GM12878 (cell line): ENCODE measurements around the gene FZR1. TPM values are rescaled to one million over a fixed set of nuclear protein-coding genes. Genes with fewer than 3 reads are reported as not detected.
A peak's percentile ranks its signal among the peaks of the same experiment; 100 is the strongest.

Experiments used
- ATAC-seq: fragments of 200-7000 bp; cut with Tn5 transposase; 3 replicates; pipeline ENCODE4 v1.9.1; 2020; ENCODE audit warnings: mild to moderate bottlenecking, moderate library complexity
- BruUV-seq: library from RNA; stranded (reverse); fragments of 400-500 nt; replicated peaks from 2 replicates; lab custom pipeline; 2021; lab: Mats Ljungman, UMichigan
- CTCF ChIA-PET: fragments of 300-600 bp; sonication (Branson Sonifier 250); formaldehyde crosslinking; extraction: SDS; loops from one replicate; lab custom pipeline; 2021; ENCODE audit warnings: inconsistent platforms; lab: Yijun Ruan, JAX
- POLR2A ChIA-PET: fragments of 350-600 bp; formaldehyde crosslinking; extraction: SDS; loops from one replicate; lab custom pipeline; 2021; ENCODE audit warnings: inconsistent platforms; lab: Charles Lee
- RAD21 ChIA-PET: fragments of 300-600 bp; sonication (Branson Sonifier 250); formaldehyde crosslinking; loops from one replicate; lab custom pipeline; 2023; ENCODE audit warnings: antibody characterized with exemption; ENCODE audit not compliant: unreplicated experiment; lab: Charles Lee
- SMC1A ChIA-PET: fragments of 300-600 bp; sonication (Branson Sonifier 250); formaldehyde crosslinking; loops from one replicate; lab custom pipeline; 2023; ENCODE audit not compliant: unreplicated experiment, uncharacterized antibody; lab: Charles Lee
- DNase-seq: peaks from one replicate; pipeline ENCODE4 v3.0.0-alpha.2; 2011; ENCODE audit warnings: low read depth, low spot score
- FAIRE-seq: peaks from 3 replicates; lab custom pipeline; 2011; peaks lifted over from hg19 to GRCh38; lab: Jason Lieb, UNC
- H2AFZ ChIP-seq: 2 replicates; pipeline ENCODE4 v1.6.0; 2011; ENCODE audit warnings: low read depth, low read length, control low read depth; ENCODE audit not compliant: control insufficient read depth
- H3K27ac ChIP-seq: 2 replicates; pipeline ENCODE4 v1.5.1; 2011; ENCODE audit warnings: control low read depth; ENCODE audit not compliant: control insufficient read depth, insufficient read depth
- H3K27me3 ChIP-seq, 2 experiments: replicated peaks in 1 of 2; 2 replicates each; pipeline versions ENCODE4 v1.6.0 to v1.6.1; 2011; ENCODE audit warnings: low read length in 1 of 2; ENCODE audit not compliant: control insufficient read depth in 2 of 2, insufficient read depth in 2 of 2
- H3K36me3 ChIP-seq, 2 experiments: 2 replicates each; pipeline ENCODE4 v1.5.1; 2011; ENCODE audit warnings: low read length in 1 of 2; ENCODE audit not compliant: control insufficient read depth in 2 of 2, insufficient read depth in 2 of 2
- H3K4me1 ChIP-seq: 2 replicates; pipeline ENCODE4 v1.6.1; 2011; ENCODE audit warnings: mild to moderate bottlenecking, low read length, moderate library complexity, mixed read lengths; ENCODE audit not compliant: control insufficient read depth, insufficient read depth
- H3K4me2 ChIP-seq: 2 replicates; pipeline ENCODE4 v1.6.0; 2011; ENCODE audit warnings: control low read depth; ENCODE audit not compliant: control insufficient read depth, insufficient read depth
- H3K4me3 ChIP-seq: fragments of 200-600 bp; sonication (generic); 2 replicates; pipeline ENCODE4 v1.5.1; 2016
- H3K79me2 ChIP-seq: 2 replicates; pipeline ENCODE4 v1.6.0; 2011; ENCODE audit warnings: low read length; ENCODE audit not compliant: control insufficient read depth, insufficient read depth
- H3K9ac ChIP-seq: 2 replicates; pipeline ENCODE4 v1.8.0; 2011; ENCODE audit warnings: low read length, control low read depth, mixed read lengths; ENCODE audit not compliant: control insufficient read depth, insufficient read depth
- H3K9me3 ChIP-seq: replicated peaks from 3 replicates; pipeline ENCODE4 v1.5.1; 2011; ENCODE audit warnings: mild to moderate bottlenecking, low read length; ENCODE audit not compliant: control insufficient read depth, insufficient read depth
- H4K20me1 ChIP-seq: 2 replicates; pipeline ENCODE4 v1.6.0; 2011; ENCODE audit not compliant: control insufficient read depth, insufficient read depth
- BACH1 ChIP-seq: fragments of 450-650 bp; IDR thresholded peaks from 2 replicates; pipeline ENCODE4 v1.6.1; 2017; ENCODE audit warnings: mild to moderate bottlenecking, borderline replicate concordance
- EGR1 ChIP-seq, 2 experiments: IDR thresholded peaks; 1 replicate in 1 of 2; 2 replicates in 1 of 2; pipeline ENCODE4 v1.6.1; 2011 to 2012; ENCODE audit warnings: low read depth in 2 of 2, low read length in 2 of 2, borderline replicate concordance in 1 of 2, mild to moderate bottlenecking in 1 of 2, moderate library complexity in 1 of 2
- HDAC2 ChIP-seq: fragments of 200-600 bp; sonication (generic); IDR thresholded peaks from 2 replicates; pipeline ENCODE4 v1.6.1; 2017
- PAX5 ChIP-seq: IDR thresholded peaks from 2 replicates; pipeline ENCODE4 v1.6.1; 2011; ENCODE audit warnings: low read depth, low read length, borderline replicate concordance
- POLR2A ChIP-seq: IDR thresholded peaks from 2 replicates; pipeline ENCODE4 v1.6.1; 2011; ENCODE audit warnings: low read depth, mild to moderate bottlenecking, low read length
- POLR2AphosphoS2 ChIP-seq: IDR thresholded peaks from 2 replicates; pipeline ENCODE4 v1.6.1; 2011; ENCODE audit warnings: low read depth, mild to moderate bottlenecking, low read length, improper control_type of control experiment, moderate library complexity
- RAD51 ChIP-seq: fragments of 450-650 bp; IDR thresholded peaks from 2 replicates; pipeline ENCODE4 v1.6.1; 2016; ENCODE audit warnings: moderate library complexity, mild to moderate bottlenecking, inconsistent platforms
- RB1 ChIP-seq: fragments of 450-650 bp; formaldehyde crosslinking; IDR thresholded peaks from 2 replicates; pipeline ENCODE4 v1.6.1; 2017; ENCODE audit warnings: mild to moderate bottlenecking, borderline replicate concordance
- RCOR1 ChIP-seq: conservative IDR thresholded peaks from 2 replicates; pipeline ENCODE4 v1.6.1; 2012; ENCODE audit warnings: low read depth, low read length, improper control_type of control experiment
- SKIL ChIP-seq: fragments of 450-650 bp; IDR thresholded peaks from 2 replicates; pipeline ENCODE4 v1.6.1; 2017; ENCODE audit warnings: mild to moderate bottlenecking, low read depth, inconsistent platforms; ENCODE audit not compliant: poor library complexity, severe bottlenecking
- WRNIP1 ChIP-seq: IDR thresholded peaks from 2 replicates; pipeline ENCODE4 v1.6.1; 2011; ENCODE audit warnings: low read depth, low read length, improper control_type of control experiment, borderline replicate concordance
- ZBED1 ChIP-seq: IDR thresholded peaks from 2 replicates; pipeline ENCODE4 v1.6.1; 2016; ENCODE audit warnings: borderline replicate concordance
- WGBS: methylation state at CpG from one replicate; pipeline ENCODE4 v1.1.6; 2016; ENCODE audit warnings: low lambda C conversion rate; ENCODE audit not compliant: insufficient replicate concordance, insufficient coverage; ENCODE audit errors: missing lambda C conversion rate; 5-methylcytosine and 5-hydroxymethylcytosine counted together
- in situ Hi-C: fragments of 300-500 bp; cut with MboI; formaldehyde crosslinking; loops from 9 replicates; pipeline ENCODE4 v1.14.3; 2018; ENCODE audit warnings: mixed read lengths
- intact Hi-C: fragments of 100-400 bp; cut with micrococcal nuclease; formaldehyde crosslinking; loops from one replicate; pipeline ENCODE4 v1.14.2; 2022; ENCODE audit not compliant: unreplicated experiment
- polyA plus RNA-seq, 11 experiments: library from polyadenylated mRNA; depleted of rRNA in 4 of 11; unstranded in 6 of 11; stranded (reverse) in 5 of 11; fragments of >200 nt; fragmentation: Nextera tagmentation in 4 of 11; fragmentation: Illumina TruSeq in 1 of 11; extraction: Ambion mirVana in 4 of 11; extraction: Trizol in 1 of 11; gene quantifications; 1 replicate in 1 of 11; 2 replicates in 10 of 11; pipeline versions ENCODE4 v1.2.1 to v1.2.3, GENCODE V29; 2011 to 2016; ENCODE audit warnings: inconsistent platforms in 2 of 11, missing spikeins in 2 of 11, low read depth in 1 of 11
- total RNA-seq, 4 experiments: library from RNA; depleted of rRNA in 3 of 4; stranded (reverse); fragments of >200 nt in 3 of 4; fragmentation: Illumina TruSeq in 1 of 4; extraction: Trizol in 1 of 4; gene quantifications; 2 replicates each; pipeline versions ENCODE4 v1.2.1 to v1.2.3, GENCODE V29; 2013 to 2021
- TF ChIP-seq, protein P1 (sequence below): fragments of 450-650 bp; IDR thresholded peaks from 2 replicates; pipeline ENCODE4 v1.6.1; 2018; ENCODE audit warnings: borderline replicate concordance, mild to moderate bottlenecking; ENCODE audit not compliant: partially characterized antibody

The FZR1 gene
- total and polyA plus RNA-seq, 10 of the 15 experiments (the other 5 are each of a cell fraction or from before 2014, with no cell fraction given) = 0.11 to 44.2 (median 29.3) TPM

GRCh38 chr19:3578390-3578789 lies 72.3 kb downstream of the FZR1 start:
- H3K36me3 ChIP-seq = no peaks in the 10 kb centered on the region; a peak in 2 of 4 replicates
- in situ Hi-C loops = no loop called here
- TF ChIP-seq POLR2A (no peak), EGR1 (IDR thresholded peaks at IDR 0.05; ENCODE audit: borderline replicate concordance in 1 of 2, low read depth in 2 of 2, low read length in 2 of 2) (no peak), PAX5 (no peak), POLR2AphosphoS2 (no peak), RB1 (no peak)
- no peaks in the 10 kb centered on the region for H3K4me1 ChIP-seq
- no peak overlapping the region for H2AFZ ChIP-seq
- 72% methylated on average over 17 of the region's 17 CpGs for WGBS
- ChIA-PET POLR2A (no interaction called here), SMC1A (no interaction called here), RAD21 (no interaction called here), CTCF (interaction anchor here (0.6 kb wide), 1 partner anchor 115 kb away, joined by 3 read pairs; no protein-coding TSS in a partner anchor)
- ATAC-seq (no peak), DNase-seq (no peak), FAIRE-seq (no peak)
- H4K20me1 ChIP-seq = no peaks in the 10 kb centered on the region
- no peaks in the 10 kb centered on the region; the same call in 1 of the 2 replicates for H3K79me2 ChIP-seq
- TSS peak; percentile 75 for BruUV-seq
- no peaks in the 10 kb centered on the region for H3K9me3 ChIP-seq
- H3K4me2 ChIP-seq = no peak overlapping the region
- no peak overlapping the region for H3K4me3 ChIP-seq
- H3K27me3 ChIP-seq = no peaks in the 10 kb centered on the region
- H3K9ac ChIP-seq = no peak overlapping the region
- intact Hi-C loops = no loop called here
- no peak overlapping the region for H3K27ac ChIP-seq

GRCh38 chr19:3580156-3580934 lies 74.2 kb downstream of the FZR1 start:
- no TSS peak for BruUV-seq
- no peak for ATAC-seq
- Histone ChIP-seq H3K27ac (no peak overlapping the region), H3K4me1 (no peaks in the 10 kb centered on the region), H3K9ac (no peak overlapping the region), H3K9me3 (no peaks in the 10 kb centered on the region), H4K20me1 (no peaks in the 10 kb centered on the region), H3K36me3 (no peaks in the 10 kb centered on the region; a peak in 1 of 4 replicates), H2AFZ (no peak overlapping the region), H3K4me3 (no peak overlapping the region), H3K4me2 (no peak overlapping the region), H3K27me3 (peaks cover 0 to 2% of the 10 kb centered on the region in 2 experiments; a peak in 1 of 4 replicates), H3K79me2 (no peaks in the 10 kb centered on the region)
- intact Hi-C loops (no loop called here), in situ Hi-C loops (no loop called here)
- POLR2A ChIA-PET = no interaction called here
- CTCF ChIA-PET = interaction anchor here (0.6 to 1.4 kb wide), 3 partner anchors 10 to 608 kb away, joined by 3 to 7 read pairs (median 4); no protein-coding TSS in a partner anchor
- SMC1A ChIA-PET = no interaction called here
- FAIRE-seq = no peak
- RAD21 ChIA-PET = no interaction called here
- WGBS = 46% methylated on average over 11 of the region's 11 CpGs
- DNase-seq = no peak
- TF ChIP-seq RCOR1 (no peak), RAD51 (no peak), BACH1 (no peak), WRNIP1 (no peak), HDAC2 (no peak), SKIL (no peak), ZBED1 (no peak)
- TF ChIP-seq, protein P1, sequence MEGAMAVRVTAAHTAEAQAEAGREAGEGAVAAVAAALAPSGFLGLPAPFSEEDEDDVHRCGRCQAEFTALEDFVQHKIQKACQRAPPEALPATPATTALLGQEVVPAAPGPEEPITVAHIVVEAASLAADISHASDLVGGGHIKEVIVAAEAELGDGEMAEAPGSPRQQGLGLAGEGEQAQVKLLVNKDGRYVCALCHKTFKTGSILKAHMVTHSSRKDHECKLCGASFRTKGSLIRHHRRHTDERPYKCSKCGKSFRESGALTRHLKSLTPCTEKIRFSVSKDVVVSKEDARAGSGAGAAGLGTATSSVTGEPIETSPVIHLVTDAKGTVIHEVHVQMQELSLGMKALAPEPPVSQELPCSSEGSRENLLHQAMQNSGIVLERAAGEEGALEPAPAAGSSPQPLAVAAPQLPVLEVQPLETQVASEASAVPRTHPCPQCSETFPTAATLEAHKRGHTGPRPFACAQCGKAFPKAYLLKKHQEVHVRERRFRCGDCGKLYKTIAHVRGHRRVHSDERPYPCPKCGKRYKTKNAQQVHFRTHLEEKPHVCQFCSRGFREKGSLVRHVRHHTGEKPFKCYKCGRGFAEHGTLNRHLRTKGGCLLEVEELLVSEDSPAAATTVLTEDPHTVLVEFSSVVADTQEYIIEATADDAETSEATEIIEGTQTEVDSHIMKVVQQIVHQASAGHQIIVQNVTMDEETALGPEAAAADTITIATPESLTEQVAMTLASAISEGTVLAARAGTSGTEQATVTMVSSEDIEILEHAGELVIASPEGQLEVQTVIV = no peak
